GM12891 (cell line): ENCODE data around the gene BABAM2.

ENCODE experiments used
- DNase-seq: peaks from one replicate; pipeline ENCODE4 v3.0.0; 2011; ENCODE audit warnings: low spot score; ENCODE audit not compliant: insufficient read length
- FAIRE-seq: peaks from 2 replicates; lab custom pipeline; 2011; peaks lifted over from hg19 to GRCh38; lab: Jason Lieb, UNC
- PAX5 ChIP-seq: IDR thresholded peaks from 2 replicates; pipeline ENCODE4 v1.6.1; 2011; ENCODE audit warnings: low read length, moderate library complexity, mild to moderate bottlenecking; ENCODE audit not compliant: insufficient read depth, severe bottlenecking
- POLR2A ChIP-seq: IDR thresholded peaks from 2 replicates; pipeline ENCODE4 v1.6.1; 2011; ENCODE audit warnings: low read depth, low read length, control low read depth
- POLR2AphosphoS5 ChIP-seq: IDR thresholded peaks from 2 replicates; pipeline ENCODE4 v1.6.1; 2011; ENCODE audit warnings: low read depth, low read length, control low read depth
- POU2F2 ChIP-seq: IDR thresholded peaks from 2 replicates; pipeline ENCODE4 v1.6.1; 2011; ENCODE audit warnings: low read depth, mild to moderate bottlenecking, control low read depth, low read length, moderate library complexity
- SPI1 ChIP-seq: IDR thresholded peaks from 2 replicates; pipeline ENCODE4 v1.6.1; 2011; ENCODE audit warnings: low read depth, low read length, control low read depth
- TAF1 ChIP-seq: IDR thresholded peaks from 2 replicates; pipeline ENCODE4 v1.6.1; 2011; ENCODE audit warnings: low read depth, low read length, control low read depth

The BABAM2 gene

DNA sequence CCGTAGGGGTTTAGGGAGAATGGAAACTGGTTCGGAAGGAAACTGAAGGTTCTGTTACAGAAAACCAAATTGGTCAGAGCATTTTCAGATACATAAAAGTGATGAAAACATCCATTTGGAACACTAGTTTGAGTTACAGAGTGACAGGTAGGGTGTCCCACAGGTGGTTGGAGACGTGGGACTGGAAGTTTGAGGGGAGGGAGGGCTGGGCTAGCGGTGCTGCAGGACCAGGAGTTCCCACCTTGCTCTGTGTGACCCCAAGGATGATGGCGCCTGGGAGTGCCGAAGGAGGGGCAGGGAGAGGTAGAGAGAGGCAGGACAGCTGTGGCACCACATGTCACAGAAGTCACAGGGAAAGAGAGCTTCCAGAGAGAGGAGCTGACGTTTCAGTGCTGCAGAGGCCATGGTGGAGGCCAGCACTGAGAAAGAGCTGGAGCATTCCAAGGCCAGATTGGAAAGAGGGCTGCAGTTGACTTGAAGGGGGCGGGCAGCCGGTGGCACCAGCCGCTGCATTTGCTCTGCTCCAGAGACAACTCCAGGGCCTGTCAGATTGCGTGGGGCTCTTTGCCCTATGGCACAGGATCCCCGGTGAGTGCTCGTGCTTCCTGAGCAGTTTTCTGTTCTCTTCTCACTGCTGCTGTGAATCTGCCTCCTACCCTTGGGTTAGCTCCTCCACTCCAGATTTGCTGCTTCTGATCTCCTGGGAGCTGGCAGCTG, 445.9 kb downstream of the BABAM2 start:
- TF ChIP-seq POLR2AphosphoS5 (no peak), TAF1 (no peak), POU2F2 (no peak), POLR2A (no peak), PAX5 (no peak), SPI1 (no peak)
- no peak for DNase-seq
- FAIRE-seq = no peak

DNA sequence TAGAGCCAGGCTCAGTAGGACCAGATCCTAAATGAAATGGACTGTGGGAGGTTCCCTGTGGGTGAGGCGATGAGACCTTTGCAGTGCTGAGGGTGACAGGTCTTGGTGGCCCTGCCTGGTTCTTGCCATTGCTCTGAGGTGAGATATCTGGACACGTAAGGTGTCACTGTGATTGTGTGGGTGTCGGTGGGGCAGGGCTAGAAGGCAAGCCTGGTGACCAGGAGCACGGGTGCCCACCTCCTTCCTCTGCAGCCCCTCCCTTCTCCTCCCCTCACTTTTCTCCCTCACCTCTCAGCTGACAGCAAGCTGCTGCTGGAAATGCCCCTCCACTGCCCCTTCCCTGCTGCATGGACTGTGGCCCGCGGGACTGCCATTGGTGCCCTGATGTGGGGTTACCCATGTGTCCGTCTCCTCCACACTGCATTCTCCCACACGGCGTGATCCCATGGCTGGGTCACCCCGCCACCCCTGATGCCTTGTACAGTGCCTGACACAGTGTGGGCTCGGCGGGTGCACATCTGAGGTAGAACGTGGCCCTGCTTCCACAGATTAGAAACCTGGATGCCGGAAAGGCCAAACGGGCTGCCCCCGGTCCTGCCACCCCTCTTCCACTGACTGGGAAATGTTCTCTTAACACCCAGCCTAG, 446.6 kb downstream of the BABAM2 start:
- FAIRE-seq (no peak), DNase-seq (no peak)
- no peak for TF ChIP-seq SPI1
- no peak for TF ChIP-seq TAF1

DNA sequence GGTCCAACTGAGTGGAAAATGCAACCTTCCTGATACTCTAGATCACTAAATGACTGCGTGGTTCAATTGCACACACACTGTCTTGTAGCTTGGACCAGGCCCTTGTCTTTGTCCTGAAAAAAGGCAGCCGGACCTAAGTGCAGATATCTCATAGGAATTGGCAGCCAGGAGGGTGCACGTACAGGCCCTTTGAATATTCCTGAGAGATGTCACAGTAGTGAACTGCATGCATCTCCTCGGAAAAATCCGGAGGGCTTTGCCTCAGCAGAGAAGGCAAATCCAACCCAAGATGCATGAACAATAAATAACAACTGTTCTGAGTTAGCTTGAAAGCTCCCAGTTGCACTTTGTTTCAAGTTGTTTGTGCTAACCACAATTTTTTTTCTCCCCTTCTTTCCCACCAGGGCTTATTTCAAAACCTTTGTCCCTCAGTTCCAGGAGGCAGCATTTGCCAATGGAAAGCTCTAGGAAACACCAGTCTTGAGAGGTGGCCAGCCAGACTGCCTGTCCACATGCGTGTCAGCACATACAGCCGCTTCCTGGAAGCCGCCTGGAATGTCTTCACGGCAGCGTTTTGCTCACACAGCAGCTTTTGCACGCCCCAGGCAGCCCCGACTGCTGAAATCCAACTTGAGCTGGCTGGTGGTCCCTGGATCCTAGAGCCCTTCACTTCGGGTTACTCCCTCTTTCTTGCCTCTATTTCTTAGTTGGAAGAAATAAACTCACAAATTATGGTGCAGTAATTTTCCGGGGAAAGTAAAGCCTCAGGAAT, 447.7 kb downstream of the BABAM2 start:
- TF ChIP-seq POU2F2 (no peak), TAF1 (no peak), POLR2AphosphoS5 (no peak), SPI1 (no peak), POLR2A (no peak), PAX5 (no peak)
- DNase-seq = no peak
- FAIRE-seq = no peak

DNA sequence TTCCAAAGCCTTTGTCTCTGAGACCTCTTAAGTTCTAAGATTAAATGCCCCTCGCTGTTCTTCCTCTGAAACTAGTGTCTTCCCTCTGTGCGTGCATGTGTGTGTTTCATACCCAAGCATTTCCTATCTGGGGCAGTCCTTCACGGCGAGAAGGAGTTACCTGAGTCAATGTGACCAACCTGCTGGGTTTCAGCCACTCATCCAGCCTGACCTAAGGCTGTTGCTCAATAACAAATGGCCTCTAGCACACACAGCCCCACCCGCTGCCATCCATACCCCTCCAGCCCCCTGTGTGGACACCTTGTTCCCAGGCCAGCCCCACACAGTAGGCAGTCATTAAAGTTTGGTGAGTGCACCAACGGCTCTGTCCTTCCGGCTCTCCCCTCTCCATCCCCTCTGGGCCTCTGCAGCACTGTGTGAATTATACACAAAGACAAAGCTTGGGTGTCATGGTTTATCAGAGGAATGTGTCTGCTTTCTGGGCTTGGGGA, 448.3 kb downstream of the BABAM2 start:
- DNase-seq (no peak), FAIRE-seq (no peak)
- TF ChIP-seq PAX5 (no peak), TAF1 (no peak), POLR2AphosphoS5 (no peak), POLR2A (no peak), POU2F2 (no peak), SPI1 (no peak)

GRCh38 chr2:28339516-28340175, 449.1 kb downstream of the BABAM2 start:
- no peak for DNase-seq
- FAIRE-seq = no peak
- no peak for TF ChIP-seq SPI1
- no peak for TF ChIP-seq PAX5
- no peak for TF ChIP-seq POLR2AphosphoS5
- TF ChIP-seq POLR2A = no peak
- no peak for TF ChIP-seq POU2F2
- TF ChIP-seq TAF1 = no peak

GRCh38 chr2:28340312-28341202, 450.0 kb downstream of the BABAM2 start:
- no peak for TF ChIP-seq POU2F2
- no peak for TF ChIP-seq SPI1
- no peak for TF ChIP-seq POLR2AphosphoS5
- TF ChIP-seq PAX5 = no peak
- TF ChIP-seq POLR2A = no peak
- no peak for TF ChIP-seq TAF1
- DNase-seq = no peak
- FAIRE-seq = no peak

GRCh38 chr2:28341208-28341891, 450.8 kb downstream of the BABAM2 start:
- FAIRE-seq (no peak), DNase-seq (no peak)
- no peak for TF ChIP-seq POLR2AphosphoS5
- no peak for TF ChIP-seq PAX5
- TF ChIP-seq TAF1 = no peak
- TF ChIP-seq SPI1 = no peak
- TF ChIP-seq POLR2A = no peak
- TF ChIP-seq POU2F2 = no peak

- TF ChIP-seq POLR2AphosphoS5 (no peak), TAF1 (no peak), POLR2A (no peak), SPI1 (no peak), PAX5 (no peak), POU2F2 (no peak)
- DNase-seq = no peak
- no peak for FAIRE-seq
These were observed 451.8 kb downstream of the BABAM2 start for GRCh38 chr2:28342081-28342967.
